H9 (cell line): ENCODE results near the gene PCBP1. TPM values are rescaled to one million over a fixed set of nuclear protein-coding genes. Genes with fewer than 3 reads are reported as not detected.
A peak's percentile ranks its signal among the peaks of the same experiment; 100 is the strongest.

Source experiments
- DNase-seq: peaks from one replicate; pipeline ENCODE4 v3.0.0-alpha.2; 2017
- H2AFZ ChIP-seq: one replicate; pipeline ENCODE4 v1.6.1; 2013; ENCODE audit warnings: mild to moderate bottlenecking, low read length, control low read depth, moderate library complexity
- H2AK5ac ChIP-seq: 2 replicates; pipeline ENCODE4 v1.6.1; 2013; ENCODE audit warnings: low read length, control low read depth, mixed read lengths; ENCODE audit not compliant: insufficient read length
- H2BK120ac ChIP-seq: one replicate; pipeline ENCODE4 v1.6.1; 2013; ENCODE audit warnings: low read depth, mild to moderate bottlenecking, low read length, control low read depth, inconsistent platforms; ENCODE audit not compliant: poor library complexity, severe bottlenecking
- H2BK12ac ChIP-seq: 2 replicates; pipeline ENCODE4 v1.6.1; 2013; ENCODE audit warnings: low read length, control low read depth, mixed read lengths, low read depth; ENCODE audit not compliant: insufficient read length
- H2BK15ac ChIP-seq: 2 replicates; pipeline ENCODE4 v1.6.1; 2013; ENCODE audit warnings: low read depth, low read length, control low read depth
- H2BK20ac ChIP-seq: one replicate; pipeline ENCODE4 v1.6.1; 2013; ENCODE audit warnings: low read depth, mild to moderate bottlenecking, low read length, control low read depth, inconsistent platforms; ENCODE audit not compliant: poor library complexity, severe bottlenecking
- H2BK5ac ChIP-seq: 2 replicates; pipeline ENCODE4 v1.6.1; 2013; ENCODE audit warnings: low read length, control low read depth, mixed read lengths; ENCODE audit not compliant: insufficient read length
- H3K14ac ChIP-seq: 2 replicates; pipeline ENCODE4 v1.6.1; 2013; ENCODE audit warnings: low read length, control low read depth; ENCODE audit not compliant: insufficient read depth
- H3K18ac ChIP-seq: 2 replicates; pipeline ENCODE4 v1.6.1; 2013; ENCODE audit warnings: low read depth, mild to moderate bottlenecking, mixed read lengths, low read length, control low read depth; ENCODE audit not compliant: insufficient read length
- H3K23ac ChIP-seq: 2 replicates; pipeline ENCODE4 v1.6.1; 2013; ENCODE audit warnings: low read length, control low read depth, mixed read lengths, low read depth; ENCODE audit not compliant: insufficient read length
- H3K23me2 ChIP-seq: 2 replicates; pipeline ENCODE4 v1.6.1; 2013; ENCODE audit warnings: low read depth, mild to moderate bottlenecking, mixed read lengths, low read length, control low read depth; ENCODE audit not compliant: insufficient read length, poor library complexity, severe bottlenecking
- H3K27ac ChIP-seq: 2 replicates; pipeline ENCODE4 v1.5.1; 2013; ENCODE audit warnings: low read length, control low read depth, mixed read lengths, low read depth; ENCODE audit not compliant: insufficient read length
- H3K27me3 ChIP-seq: 2 replicates; pipeline ENCODE4 v1.6.1; 2013; ENCODE audit warnings: low read length, control low read depth, inconsistent platforms; ENCODE audit not compliant: insufficient read depth
- H3K4ac ChIP-seq: 2 replicates; pipeline ENCODE4 v1.6.1; 2013; ENCODE audit warnings: low read depth, mild to moderate bottlenecking, control low read depth, inconsistent platforms, low read length, moderate library complexity
- H3K4me1 ChIP-seq: 2 replicates; pipeline ENCODE4 v1.6.1; 2013; ENCODE audit warnings: low read length, control low read depth, inconsistent platforms; ENCODE audit not compliant: insufficient read depth
- H3K4me2 ChIP-seq: 2 replicates; pipeline ENCODE4 v1.6.1; 2013; ENCODE audit warnings: low read length, control low read depth, mixed read lengths; ENCODE audit not compliant: insufficient read length, insufficient read depth
- H3K56ac ChIP-seq: 2 replicates; pipeline ENCODE4 v1.6.1; 2013; ENCODE audit warnings: low read depth, mild to moderate bottlenecking, mixed read lengths, low read length, control low read depth; ENCODE audit not compliant: insufficient read length
- H3K79me1 ChIP-seq: 2 replicates; pipeline ENCODE4 v1.6.1; 2013; ENCODE audit warnings: low read depth, mild to moderate bottlenecking, moderate library complexity, low read length, control low read depth, inconsistent platforms; ENCODE audit not compliant: insufficient read depth, poor library complexity, severe bottlenecking
- H3K79me2 ChIP-seq: 2 replicates; pipeline ENCODE4 v1.6.1; 2013; ENCODE audit warnings: low read length, control low read depth, inconsistent platforms; ENCODE audit not compliant: insufficient read depth
- H3K9ac ChIP-seq: 2 replicates; pipeline ENCODE4 v1.6.1; 2013; ENCODE audit warnings: low read length, control low read depth, mixed read lengths; ENCODE audit not compliant: insufficient read length; ENCODE audit errors: extremely low read depth
- H3K9me3 ChIP-seq: one replicate; pipeline ENCODE4 v1.6.1; 2013; ENCODE audit warnings: low read depth, low read length, inconsistent platforms; ENCODE audit not compliant: control insufficient read depth
- H3T11ph ChIP-seq: one replicate; pipeline ENCODE4 v1.6.1; 2013; ENCODE audit warnings: mild to moderate bottlenecking, low read length, control low read depth, inconsistent platforms
- H4K20me1 ChIP-seq: one replicate; pipeline ENCODE4 v1.6.1; 2013; ENCODE audit not compliant: control insufficient read depth, insufficient read length, insufficient read depth
- H4K5ac ChIP-seq: 2 replicates; pipeline ENCODE4 v1.6.1; 2013; ENCODE audit warnings: low read depth, mild to moderate bottlenecking, mixed read lengths, low read length, control low read depth; ENCODE audit not compliant: insufficient read length
- H4K8ac ChIP-seq: replicated peaks from 2 replicates; pipeline ENCODE4 v1.6.1; 2013; ENCODE audit warnings: low read length, control low read depth, mixed read lengths, low read depth; ENCODE audit not compliant: insufficient read length
- H4K91ac ChIP-seq: 2 replicates; pipeline ENCODE4 v1.6.1; 2013; ENCODE audit warnings: low read depth, mild to moderate bottlenecking, moderate library complexity, mixed read lengths, low read length, control low read depth; ENCODE audit not compliant: insufficient read length
- H3K27ac Mint-ChIP-seq, 3 experiments: 2 replicates in 2 of 3; 3 replicates in 1 of 3; pipeline ENCODE4 v1.8.0; 2020 to 2021; ENCODE audit warnings: mixed read lengths in 3 of 3, mild to moderate bottlenecking in 1 of 3, moderate library complexity in 1 of 3
- H3K27me3 Mint-ChIP-seq: 2 replicates; pipeline ENCODE4 v1.8.0; 2021; ENCODE audit warnings: low read depth, mild to moderate bottlenecking, moderate library complexity, mixed read lengths
- H3K36me3 Mint-ChIP-seq, 3 experiments: 2 replicates in 2 of 3; 3 replicates in 1 of 3; pipeline ENCODE4 v1.8.0; 2020 to 2021; ENCODE audit warnings: low read depth in 3 of 3, mixed read lengths in 3 of 3; ENCODE audit not compliant: insufficient read depth in 1 of 3
- H3K4me1 Mint-ChIP-seq, 2 experiments: 2 replicates each; pipeline ENCODE4 v1.8.0; 2020; ENCODE audit warnings: mixed read lengths in 2 of 2
- H3K4me3 Mint-ChIP-seq, 2 experiments: 2 replicates in 1 of 2; 3 replicates in 1 of 2; pipeline ENCODE4 v1.8.0; 2020 to 2021; ENCODE audit warnings: mild to moderate bottlenecking in 2 of 2, mixed read lengths in 2 of 2, moderate library complexity in 1 of 2
- H3K9me3 Mint-ChIP-seq, 2 experiments: 2 replicates in 1 of 2; 3 replicates in 1 of 2; pipeline ENCODE4 v1.8.0; 2020; ENCODE audit warnings: mild to moderate bottlenecking in 2 of 2, mixed read lengths in 2 of 2, moderate library complexity in 1 of 2
- WGBS: extraction: QIAGEN DNeasy Blood & Tissue Kit; methylation state at CpG from one replicate; pipeline ENCODE4 v1.1.7; 2013; ENCODE audit warnings: missing lambda C conversion rate, low lambda C conversion rate, mixed read lengths; ENCODE audit not compliant: insufficient read length; ENCODE audit errors: extremely low coverage; 5-methylcytosine and 5-hydroxymethylcytosine counted together
- total RNA-seq: library from RNA; stranded (reverse); gene quantifications from 2 replicates; pipeline ENCODE4 v1.2.1, GENCODE V29; 2021
- TF ChIP-seq, protein P1 (sequence below): fragments of 200-600 bp; sonication (generic); conservative IDR thresholded peaks from 3 replicates; pipeline ENCODE4 v1.8.0; 2021; ENCODE audit warnings: antibody characterized with exemption, mild to moderate bottlenecking

Gene PCBP1
- total RNA-seq, 1 experiment from 2014 or later: 457 TPM

DNA sequence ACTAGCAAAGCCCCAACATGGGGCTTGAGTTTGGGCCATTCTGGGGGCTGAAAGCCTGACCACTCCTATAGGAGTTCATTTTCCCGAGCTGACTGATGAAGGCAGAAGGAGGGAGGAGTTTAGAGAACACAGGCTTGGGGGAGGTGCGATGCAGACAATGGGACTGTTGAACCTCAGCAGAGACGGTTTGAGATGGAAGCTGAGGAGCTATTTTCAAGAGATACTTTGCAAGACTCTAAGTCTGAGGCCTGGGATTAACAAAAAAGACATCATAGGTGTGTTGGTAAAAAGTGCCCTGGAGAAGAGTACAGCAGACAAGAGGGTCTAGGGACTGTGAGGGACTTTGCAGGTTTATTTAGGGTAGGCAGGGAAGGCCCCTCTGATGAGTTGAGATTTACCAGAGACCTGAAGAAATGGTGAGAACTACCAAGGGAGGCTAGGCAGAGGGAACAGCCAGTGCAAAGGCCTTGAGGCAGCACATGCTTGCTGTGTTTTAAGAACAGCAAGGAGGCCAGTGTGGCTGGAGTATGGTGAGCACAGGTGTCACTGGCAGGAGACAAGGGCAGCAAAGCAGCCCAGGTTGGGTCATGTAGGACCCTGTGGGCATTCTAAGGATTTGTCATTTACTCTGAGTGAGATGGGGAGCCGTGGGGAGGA lies 31.6 kb downstream of the PCBP1 start:
- Histone ChIP-seq H3K4me1 (peaks cover 13% of the 10 kb centered on the region), H4K5ac (peak overlapping the region; percentile 78), H3K4me2 (peak overlapping the region; percentile 42)

More for the DNA sequence above, 31.6 kb downstream of the PCBP1 start:
- Histone ChIP-seq H3K23me2 (no peaks in the 10 kb centered on the region), H3K9ac (peak overlapping the region; percentile 50), H2BK20ac (no peak overlapping the region), H3K27ac (no peak overlapping the region), H3K56ac (no peak overlapping the region), H2BK5ac (peak overlapping the region; percentile 31), H3K18ac (peak overlapping the region; percentile 92), H3K79me2 (no peaks in the 10 kb centered on the region), H3K23ac (no peak overlapping the region), H3K9me3 (no peaks in the 10 kb centered on the region), H2BK15ac (peak overlapping the region; percentile 43; the same call in 1 of the 2 replicates), H3K4ac (no peak overlapping the region; the same call in 1 of the 2 replicates), H4K91ac (peak overlapping the region; percentile 86), H3K14ac (peak overlapping the region; percentile 93; the same call in 1 of the 2 replicates), H4K8ac (no peak overlapping the region), H3T11ph (peak overlapping the region; percentile 92), H2BK12ac (peak overlapping the region; percentile 95), H3K79me1 (no peaks in the 10 kb centered on the region), H3K27me3 (no peaks in the 10 kb centered on the region), H2AFZ (peak overlapping the region; percentile 74), H2AK5ac (peak overlapping the region; percentile 91), H4K20me1 (no peaks in the 10 kb centered on the region), H2BK120ac (no peak overlapping the region)
- WGBS: no CpG with 5 or more reads among the region's 4 CpGs
- Mint-ChIP-seq H3K4me3 (peak overlapping the region in 1 of 2 experiments; percentile 33; a peak in 3 of 5 replicates), H3K4me1 (peaks cover 47 to 56% of the 10 kb centered on the region in 2 experiments), H3K27ac (peak overlapping the region; percentile 91 to 96 (median 92)), H3K9me3 (no peaks in the 10 kb centered on the region; a peak in 2 of 5 replicates), H3K27me3 (no peaks in the 10 kb centered on the region), H3K36me3 (no peaks in the 10 kb centered on the region; a peak in 2 of 7 replicates)
- TF ChIP-seq, protein P1, sequence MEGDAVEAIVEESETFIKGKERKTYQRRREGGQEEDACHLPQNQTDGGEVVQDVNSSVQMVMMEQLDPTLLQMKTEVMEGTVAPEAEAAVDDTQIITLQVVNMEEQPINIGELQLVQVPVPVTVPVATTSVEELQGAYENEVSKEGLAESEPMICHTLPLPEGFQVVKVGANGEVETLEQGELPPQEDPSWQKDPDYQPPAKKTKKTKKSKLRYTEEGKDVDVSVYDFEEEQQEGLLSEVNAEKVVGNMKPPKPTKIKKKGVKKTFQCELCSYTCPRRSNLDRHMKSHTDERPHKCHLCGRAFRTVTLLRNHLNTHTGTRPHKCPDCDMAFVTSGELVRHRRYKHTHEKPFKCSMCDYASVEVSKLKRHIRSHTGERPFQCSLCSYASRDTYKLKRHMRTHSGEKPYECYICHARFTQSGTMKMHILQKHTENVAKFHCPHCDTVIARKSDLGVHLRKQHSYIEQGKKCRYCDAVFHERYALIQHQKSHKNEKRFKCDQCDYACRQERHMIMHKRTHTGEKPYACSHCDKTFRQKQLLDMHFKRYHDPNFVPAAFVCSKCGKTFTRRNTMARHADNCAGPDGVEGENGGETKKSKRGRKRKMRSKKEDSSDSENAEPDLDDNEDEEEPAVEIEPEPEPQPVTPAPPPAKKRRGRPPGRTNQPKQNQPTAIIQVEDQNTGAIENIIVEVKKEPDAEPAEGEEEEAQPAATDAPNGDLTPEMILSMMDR: no peak
- peak; percentile 65 for DNase-seq
